HL-60/S4 treated with retinoic acid at 250 ng/mL for 4 days and 3 days (cell line): ENCODE measurements around the gene CHN1.

ENCODE experiments used
- in situ Hi-C: fragments of 300-500 bp; cut with MboI; formaldehyde crosslinking; loops from 2 replicates; pipeline ENCODE4 v1.7.0; 2022; ENCODE audit warnings: low sequenced_read_pairs

Gene CHN1

GRCh38 chr2:174833737-174834136 lies 171.4 kb downstream of the CHN1 start:
- in situ Hi-C loops = no loop called here

DNA sequence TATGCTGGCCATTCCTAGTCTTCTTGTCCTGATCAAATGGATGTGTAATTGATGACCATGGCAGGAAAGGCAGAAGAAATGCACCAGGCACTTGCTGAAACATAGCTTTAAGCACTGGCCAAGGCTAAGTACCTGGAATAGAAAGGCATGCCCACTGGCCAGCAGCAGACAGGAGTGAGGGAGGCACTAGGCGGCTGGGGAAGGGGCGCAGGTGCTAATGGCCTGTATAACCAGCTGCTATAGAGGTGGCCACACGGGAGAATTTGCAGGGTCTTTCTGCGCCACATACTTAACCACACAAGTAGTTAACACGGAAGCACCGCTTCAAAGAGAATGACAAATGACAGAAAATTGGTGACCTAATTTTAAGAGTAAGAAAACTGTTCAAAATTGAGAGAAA lies 174.6 kb downstream of the CHN1 start:
- in situ Hi-C loops = no loop called here

DNA sequence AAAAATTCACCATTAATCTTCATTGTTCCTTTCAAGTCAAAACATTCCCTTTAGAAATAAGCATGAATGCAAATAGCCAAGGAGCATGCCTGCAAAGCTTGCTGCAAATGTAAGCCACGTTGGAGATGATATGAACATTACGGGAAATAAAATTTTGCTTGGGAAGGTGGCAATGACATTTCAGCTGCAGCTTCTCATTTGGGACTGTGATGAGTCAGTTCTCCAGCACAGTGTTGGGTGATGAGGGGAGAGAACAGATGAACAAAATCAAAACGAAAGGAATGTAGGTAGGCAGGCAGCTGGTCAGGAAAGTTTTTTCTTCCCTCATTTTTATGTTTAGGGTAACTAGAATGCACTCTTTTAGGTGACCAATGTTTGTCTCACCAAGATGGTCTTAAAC lies 175.6 kb downstream of the CHN1 start:
- in situ Hi-C loops = no loop called here

- in situ Hi-C loops = no loop called here
Measured at GRCh38 chr2:174827371-174828369, 177.5 kb downstream of the CHN1 start.

DNA sequence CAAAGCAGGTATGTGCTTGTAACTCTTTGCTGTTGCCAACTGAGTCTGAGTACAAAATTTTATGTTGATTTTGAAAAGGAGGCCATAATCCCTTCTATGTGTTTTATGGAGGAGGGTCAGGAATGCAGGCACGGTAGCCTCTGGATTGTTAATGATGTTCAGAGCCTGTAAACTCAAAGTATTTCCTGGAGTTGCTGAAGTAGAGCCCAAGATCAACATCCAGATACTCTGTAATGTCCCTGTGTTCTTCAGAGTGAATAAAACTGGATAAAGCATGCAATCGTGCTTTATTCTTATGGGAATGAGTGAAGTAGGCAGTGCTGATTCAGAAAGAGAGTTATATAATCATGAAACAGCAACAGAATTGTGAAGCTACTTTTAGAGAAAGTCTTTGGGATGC lies 179.1 kb downstream of the CHN1 start:
- in situ Hi-C loops = no loop called here

GRCh38 chr2:174824068-174824467 lies 181.1 kb downstream of the CHN1 start:
- in situ Hi-C loops = no loop called here

DNA sequence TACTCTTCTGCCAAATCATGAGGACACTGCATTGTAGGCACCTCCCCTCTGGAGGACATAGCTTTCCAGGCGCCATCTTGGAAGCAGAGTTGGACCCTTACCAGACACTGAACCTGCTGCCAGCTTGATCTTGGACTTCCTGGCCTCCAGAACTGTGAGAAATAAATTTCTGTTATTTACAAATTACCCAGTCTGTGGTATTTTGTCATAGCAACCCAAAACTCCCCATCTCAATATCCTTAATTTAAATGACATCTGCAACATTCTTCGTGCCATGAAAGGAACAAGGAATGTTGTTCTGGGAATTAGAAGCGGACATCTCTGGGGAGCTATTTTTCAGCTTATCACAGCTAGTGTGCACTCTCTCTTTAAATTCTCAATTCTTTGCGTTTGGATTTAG lies 183.6 kb downstream of the CHN1 start:
- in situ Hi-C loops = no loop called here

DNA sequence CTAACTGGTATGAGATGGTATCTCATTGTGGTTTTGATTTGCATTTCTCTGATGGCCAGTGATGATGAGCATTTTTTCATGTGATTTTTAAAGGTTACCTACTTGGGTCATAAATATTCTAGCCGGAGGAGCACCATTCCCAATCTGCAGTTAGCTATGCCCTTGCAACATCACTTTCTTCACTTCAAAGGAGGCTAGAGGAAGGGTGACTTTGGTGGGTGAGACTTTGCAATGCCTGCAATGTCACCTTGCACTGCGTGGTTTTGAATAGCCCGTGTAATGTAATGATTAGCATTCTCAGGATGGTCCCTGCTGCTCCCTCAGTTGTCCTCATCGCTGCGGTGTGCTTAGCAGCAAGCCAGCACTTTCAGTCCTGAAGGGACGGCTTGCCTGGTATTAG lies 184.8 kb downstream of the CHN1 start:
- in situ Hi-C loops = no loop called here

- in situ Hi-C loops = no loop called here
Measured at GRCh38 chr2:174815526-174815925, 189.7 kb downstream of the CHN1 start.

DNA sequence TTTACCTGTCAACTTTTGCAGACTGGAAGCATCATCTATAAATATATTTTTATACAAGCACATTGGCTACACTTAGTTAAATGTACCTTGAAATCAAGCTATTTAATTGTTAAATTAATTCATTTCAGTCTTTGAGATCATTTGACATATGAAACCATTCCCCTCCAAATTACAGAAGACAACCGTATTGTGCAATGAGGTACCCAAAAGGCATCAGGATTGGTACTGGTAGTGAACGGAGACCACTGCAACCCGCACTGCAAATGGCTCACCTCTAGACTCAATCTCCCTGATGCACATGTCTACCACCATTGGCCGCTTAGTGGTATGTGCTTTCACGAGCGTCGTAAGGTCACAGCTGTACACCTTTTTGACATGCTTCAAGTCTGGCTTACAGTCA lies 193.1 kb downstream of the CHN1 start:
- in situ Hi-C loops = no loop called here

GRCh38 chr2:174807931-174808330 lies 197.2 kb downstream of the CHN1 start:
- in situ Hi-C loops = no loop called here

DNA sequence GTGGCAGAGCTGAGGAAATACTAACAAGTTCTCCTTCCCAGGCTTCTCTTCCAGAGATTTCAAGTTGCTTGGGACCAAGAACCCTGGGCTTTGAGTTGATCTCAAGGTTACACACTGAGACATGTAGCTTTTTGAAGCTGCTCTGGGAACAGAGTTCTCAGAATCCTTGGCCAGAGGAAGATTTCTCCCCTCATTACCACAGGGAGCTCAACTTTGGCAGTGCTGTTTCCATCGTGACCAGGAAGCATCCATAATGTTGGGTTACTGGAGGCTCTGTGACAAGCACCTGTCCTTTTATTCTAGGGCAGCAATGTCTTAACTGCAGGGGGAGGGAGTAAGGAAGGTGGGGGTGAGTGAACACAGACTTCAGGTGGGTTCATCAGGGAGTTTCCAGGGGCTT lies 199.4 kb downstream of the CHN1 start:
- in situ Hi-C loops = no loop called here

DNA sequence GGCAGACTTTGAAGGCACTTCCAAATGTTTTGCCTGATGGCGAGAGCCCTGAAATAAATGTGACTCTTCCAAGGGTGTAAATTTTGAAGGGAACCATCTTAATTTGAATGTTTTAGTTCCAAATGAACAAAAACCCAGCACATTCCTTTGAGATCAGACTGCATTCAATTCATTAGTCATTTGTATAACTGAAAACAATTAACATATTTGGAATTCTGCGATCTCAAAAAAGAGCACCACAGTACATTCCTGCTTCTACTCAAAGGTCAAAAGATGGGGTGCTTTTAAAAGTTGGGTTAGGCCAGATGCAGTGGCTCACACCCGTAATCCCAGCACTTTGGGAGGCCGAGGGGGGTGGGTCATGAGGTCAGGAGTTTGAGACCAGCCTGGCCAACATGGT lies 202.7 kb downstream of the CHN1 start:
- in situ Hi-C loops = no loop called here

DNA sequence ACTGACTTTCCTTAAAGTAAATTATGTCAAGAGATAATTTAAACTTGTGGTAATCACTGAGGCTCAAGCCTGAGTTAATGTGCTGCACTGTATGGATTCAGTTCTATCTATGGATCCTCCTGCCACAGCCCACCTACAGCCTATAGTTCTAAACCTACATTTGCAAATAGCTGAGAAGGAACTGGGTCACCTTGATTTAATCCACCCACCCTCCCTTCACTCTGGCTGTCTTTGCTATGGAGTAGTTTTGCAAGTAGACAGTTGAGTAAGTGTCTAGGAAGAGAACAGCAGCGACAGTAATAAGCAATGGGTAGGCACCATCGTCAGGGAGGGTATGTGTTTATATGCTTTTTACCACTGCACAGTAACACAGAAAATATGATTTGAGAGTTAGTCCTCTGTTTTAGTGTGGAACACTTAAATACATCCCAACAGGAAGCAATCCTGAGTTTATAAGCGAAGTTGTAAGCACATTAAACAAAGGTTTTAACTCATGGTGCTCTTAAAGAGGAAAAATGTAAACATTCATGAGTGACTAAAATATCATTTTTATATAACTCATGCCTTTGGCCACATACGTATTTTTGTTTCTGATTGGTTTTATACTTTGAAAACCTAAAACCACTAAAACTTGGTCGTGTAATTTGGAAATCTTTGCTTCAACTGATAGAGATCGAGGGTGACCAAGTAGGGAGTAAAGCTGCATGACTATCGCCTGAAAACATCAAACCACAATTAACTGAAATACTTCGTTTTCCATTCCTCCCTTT lies 204.6 kb downstream of the CHN1 start:
- in situ Hi-C loops = no loop called here

GRCh38 chr2:174798801-174799200 lies 206.4 kb downstream of the CHN1 start:
- in situ Hi-C loops = no loop called here

GRCh38 chr2:174797781-174798276 lies 207.4 kb downstream of the CHN1 start:
- in situ Hi-C loops = no loop called here

- in situ Hi-C loops = no loop called here
Measured at GRCh38 chr2:174796319-174796771, 208.8 kb downstream of the CHN1 start.

- in situ Hi-C loops = no loop called here
Measured at GRCh38 chr2:174794851-174795374, 210.3 kb downstream of the CHN1 start.

DNA sequence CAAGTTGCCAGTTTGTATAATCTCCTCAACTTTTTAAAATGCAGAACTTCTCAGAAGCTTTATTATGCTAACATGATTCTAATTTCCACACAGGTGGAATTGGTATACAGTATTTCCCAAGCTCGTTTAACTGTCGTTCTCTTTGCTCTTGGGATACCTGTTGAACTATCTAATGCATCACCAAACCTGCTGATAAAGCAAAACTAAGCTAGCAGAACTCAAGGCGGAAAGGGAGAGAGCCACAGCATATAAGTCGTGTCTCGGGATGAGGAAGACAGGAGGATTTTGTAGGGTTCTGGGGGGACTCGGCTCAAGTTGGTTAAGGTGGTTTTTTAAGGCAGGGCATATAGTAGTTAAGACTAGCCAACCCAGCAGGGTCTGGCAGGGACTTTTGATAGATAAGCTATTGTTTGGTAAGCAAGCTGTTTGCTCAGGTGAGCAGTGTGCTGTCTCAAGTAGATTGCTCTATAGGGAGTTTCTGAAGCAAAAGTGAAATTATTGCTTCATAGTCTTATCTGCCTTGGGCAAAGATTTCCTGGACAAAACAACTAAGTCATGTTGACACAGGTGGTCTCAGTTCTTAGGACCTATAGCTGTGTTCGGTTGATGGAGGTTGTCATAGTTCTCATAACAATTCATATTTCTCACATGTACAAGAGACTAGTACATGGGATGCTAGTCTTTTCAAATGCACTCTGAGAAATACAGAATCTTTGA lies 212.7 kb downstream of the CHN1 start:
- in situ Hi-C loops = no loop called here

DNA sequence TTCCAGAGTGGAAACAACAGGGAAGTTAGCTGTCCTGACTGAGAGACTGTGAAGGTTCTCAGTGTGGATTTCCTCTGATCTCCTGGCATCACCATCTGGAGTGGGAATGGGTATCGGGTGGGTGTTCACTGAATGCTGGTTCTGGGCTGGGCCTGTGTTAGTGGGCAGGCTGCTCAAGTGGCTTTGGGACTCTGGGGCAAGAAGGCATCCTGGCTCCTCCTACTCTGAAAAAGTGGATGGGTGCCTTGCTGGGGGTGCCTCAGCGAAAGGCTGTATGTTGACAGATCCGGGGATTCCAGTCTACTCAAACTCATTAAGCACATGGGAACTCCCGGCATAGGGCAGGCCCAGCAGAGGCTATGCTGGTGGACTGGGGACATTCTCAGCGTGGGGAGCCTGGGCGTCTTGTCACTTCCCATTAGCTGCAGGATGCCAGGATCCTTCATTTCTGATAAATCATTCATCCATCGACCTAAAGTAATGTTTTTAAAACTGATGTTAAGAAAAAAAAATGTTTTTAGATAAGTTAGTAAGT lies 213.4 kb downstream of the CHN1 start:
- in situ Hi-C loops = no loop called here

- in situ Hi-C loops = no loop called here
Measured at GRCh38 chr2:174791020-174791419, 214.2 kb downstream of the CHN1 start.
